CD4-positive, alpha-beta T cell treated with Interleukin-6 for 4 hours (primary cell): ENCODE data around the gene SP140.
"Not testable (repeated sequence)": the region's sequence is repeated elsewhere in the genome, so short reads cannot be mapped to it uniquely, and the experiment has no call there.

Experiments used
- DNase-seq: peaks from one replicate; pipeline ENCODE4 v3.0.0-alpha.2; 2020; ENCODE audit warnings: mixed read lengths

The SP140 gene

GRCh38 chr2:230295192-230295591 is 69.7 kb downstream of the SP140 start:
- no peak for DNase-seq

- DNase-seq = no peak
Measured at GRCh38 chr2:230296917-230297316, 71.4 kb downstream of the SP140 start.

GRCh38 chr2:230299618-230300017 is 74.1 kb downstream of the SP140 start:
- DNase-seq = no peak

GRCh38 chr2:230305416-230306275 is 80.1 kb downstream of the SP140 start:
- DNase-seq = no peak

GRCh38 chr2:230306474-230306873 is 80.9 kb downstream of the SP140 start:
- DNase-seq = no peak

GRCh38 chr2:230307485-230307884 is 81.9 kb downstream of the SP140 start:
- no peak for DNase-seq

GRCh38 chr2:230308402-230309000 is 83.0 kb downstream of the SP140 start:
- no peak for DNase-seq

- not testable (repeated sequence) for DNase-seq
Measured at GRCh38 chr2:230310792-230311191, 85.3 kb downstream of the SP140 start.

- DNase-seq = not testable (repeated sequence)
Measured at GRCh38 chr2:230311634-230312033, 86.1 kb downstream of the SP140 start.

- no peak for DNase-seq
Measured at GRCh38 chr2:230312638-230313037, 87.1 kb downstream of the SP140 start.

- no peak for DNase-seq
Measured at GRCh38 chr2:230317366-230317765, 91.8 kb downstream of the SP140 start.

GRCh38 chr2:230318190-230319121 is 92.9 kb downstream of the SP140 start:
- no peak for DNase-seq

GRCh38 chr2:230319211-230319862 is 93.8 kb downstream of the SP140 start:
- peak; percentile 83 for DNase-seq

GRCh38 chr2:230321031-230321430 is 95.5 kb downstream of the SP140 start:
- DNase-seq = no peak

- DNase-seq = no peak
Measured at GRCh38 chr2:230322561-230323384, 97.2 kb downstream of the SP140 start.

GRCh38 chr2:230323385-230324106 is 98.0 kb downstream of the SP140 start:
- no peak for DNase-seq

- DNase-seq = no peak
Measured at GRCh38 chr2:230324503-230324902, 99.0 kb downstream of the SP140 start.

- no peak for DNase-seq
Measured at GRCh38 chr2:230325316-230326243, 100.0 kb downstream of the SP140 start.

GRCh38 chr2:230326453-230327417 is 101.2 kb downstream of the SP140 start, which contains the start of gene SP140L:
TSS of gene SP140L (plus strand) at chr2:230327193. CDS start at chr2:230327270, 77 bp downstream.
- peak; percentile 88 for DNase-seq
